HepG2 (cell line): ENCODE measurements around the gene GFAP.

Source experiments
- CEBPG ChIP-seq: IDR thresholded peaks from 2 replicates; pipeline ENCODE4 v1.6.1; 2016
- CTCF ChIP-seq: sonication (generic); formaldehyde crosslinking; IDR thresholded peaks from 2 replicates; pipeline ENCODE4 v1.5.0; 2020; ENCODE audit warnings: mild to moderate bottlenecking, missing genetic modification reagents, moderate library complexity
- EP300 ChIP-seq, 3 experiments: sonication (generic) in 1 of 3; formaldehyde crosslinking in 1 of 3; IDR thresholded peaks; 2 replicates each; pipeline versions ENCODE4 v1.5.1 to v1.6.1; 2011 to 2020; ENCODE audit warnings: low read depth in 2 of 3, low read length in 2 of 3, borderline replicate concordance in 1 of 3, improper control_type of control experiment in 1 of 3, mild to moderate bottlenecking in 1 of 3, missing genetic modification reagents in 1 of 3, moderate library complexity in 1 of 3
- GATAD2A ChIP-seq: IDR thresholded peaks from 2 replicates; pipeline ENCODE4 v1.6.1; 2016
- JUND ChIP-seq: sonication (generic); formaldehyde crosslinking; IDR thresholded peaks from 2 replicates; pipeline ENCODE4 v1.8.0; 2022; ENCODE audit warnings: mild to moderate bottlenecking, missing genetic modification reagents
- MYC ChIP-seq: sonication (generic); formaldehyde crosslinking; IDR thresholded peaks from 2 replicates; pipeline ENCODE4 v1.9.0; 2021; ENCODE audit warnings: missing genetic modification reagents, borderline replicate concordance
- POLR2A ChIP-seq, 2 experiments: IDR thresholded peaks; 2 replicates each; pipeline ENCODE4 v1.6.1; 2011; ENCODE audit warnings: low read depth in 2 of 2, low read length in 2 of 2, mild to moderate bottlenecking in 1 of 2, moderate library complexity in 1 of 2; ENCODE audit not compliant: insufficient read depth in 1 of 2
- SOX6 ChIP-seq, 2 experiments: fragments of 450-650 bp in 1 of 2; sonication (generic) in 1 of 2; formaldehyde crosslinking in 1 of 2; IDR thresholded peaks; 2 replicates each; pipeline versions ENCODE4 v1.4.0 to v1.6.1; 2017 to 2020; ENCODE audit warnings: antibody characterized with exemption in 1 of 2, mild to moderate bottlenecking in 1 of 2, missing genetic modification reagents in 1 of 2
- TP53 ChIP-seq: sonication (generic); formaldehyde crosslinking; conservative IDR thresholded peaks from 2 replicates; pipeline ENCODE4 v1.4.0; 2020; ENCODE audit warnings: missing genetic modification reagents
- ZBTB7A ChIP-seq: sonication (generic); formaldehyde crosslinking; IDR thresholded peaks from 2 replicates; pipeline ENCODE4 v1.8.0; 2022; ENCODE audit warnings: mild to moderate bottlenecking, missing genetic modification reagents
- ZNF44 ChIP-seq: sonication (generic); formaldehyde crosslinking; IDR thresholded peaks from 2 replicates; pipeline ENCODE4 v1.5.1; 2020; ENCODE audit warnings: mild to moderate bottlenecking, missing genetic modification reagents
- ZNF670 ChIP-seq: sonication (generic); formaldehyde crosslinking; IDR thresholded peaks from 2 replicates; pipeline ENCODE4 v1.8.0; 2022; ENCODE audit warnings: mild to moderate bottlenecking, missing genetic modification reagents, borderline replicate concordance

- TF ChIP-seq SOX6 (IDR thresholded peaks at IDR 0.05), result no peak
- no peak for TF ChIP-seq SOX6 (CRISPR knock-in tag; IDR thresholded peaks at IDR 0.05)
- TF ChIP-seq POLR2A (IDR thresholded peaks at IDR 0.05; ENCODE audit: insufficient read depth in 1 of 2, low read depth in 2 of 2, low read length in 2 of 2), result no peak
- TF ChIP-seq ZNF670, result no peak
- no peak for TF ChIP-seq MYC (CRISPR knock-in tag)
- TF ChIP-seq ZNF44 (CRISPR knock-in tag), result no peak
- no peak for TF ChIP-seq CEBPG
- no peak for TF ChIP-seq ZBTB7A (CRISPR knock-in tag)
- no peak for TF ChIP-seq EP300 (IDR thresholded peaks at IDR 0.05; ENCODE audit: low read depth in 2 of 2, low read length in 2 of 2)
- no peak for TF ChIP-seq EP300 (CRISPR knock-in tag; IDR thresholded peaks at IDR 0.05; ENCODE audit: borderline replicate concordance)
- no peak for TF ChIP-seq JUND (CRISPR knock-in tag)
- no peak for TF ChIP-seq CTCF (CRISPR knock-in tag)
- TF ChIP-seq TP53 (CRISPR knock-in tag), result no peak
- TF ChIP-seq GATAD2A, result no peak
Observed at GRCh38 chr17:44905006-44906000, 10.0 kb downstream of the GFAP start.
